HUES48 (cell line): ENCODE data around the gene GSK3B.

Source experiments
- H3K27ac ChIP-seq: one replicate; pipeline ENCODE4 v1.7.0; 2013; ENCODE audit warnings: low read depth, low read length, inconsistent platforms
- H3K27me3 ChIP-seq: 2 replicates; pipeline ENCODE4 v1.6.1; 2013; ENCODE audit warnings: mild to moderate bottlenecking, low read length; ENCODE audit not compliant: control insufficient read depth, insufficient read depth
- H3K36me3 ChIP-seq: 2 replicates; pipeline ENCODE4 v1.6.1; 2013; ENCODE audit warnings: low read length; ENCODE audit not compliant: control insufficient read depth, insufficient read depth
- H3K4me1 ChIP-seq: 2 replicates; pipeline ENCODE4 v1.6.1; 2013; ENCODE audit warnings: mild to moderate bottlenecking, low read length; ENCODE audit not compliant: control insufficient read depth, insufficient read depth
- H3K4me3 ChIP-seq: 2 replicates; pipeline ENCODE4 v1.5.1; 2013; ENCODE audit warnings: mild to moderate bottlenecking, low read depth, low read length
- H3K9ac ChIP-seq: 2 replicates; pipeline ENCODE4 v1.6.1; 2013; ENCODE audit warnings: mild to moderate bottlenecking, low read depth, low read length, moderate library complexity
- H3K9me3 ChIP-seq: 2 replicates; pipeline ENCODE4 v1.6.1; 2013; ENCODE audit warnings: low read length; ENCODE audit not compliant: control insufficient read depth, insufficient read depth

Gene GSK3B

GRCh38 chr3:119934249-119934648 is 160.0 kb downstream of the GSK3B start:
- H3K4me3 ChIP-seq = no peak overlapping the region
- H3K4me1 ChIP-seq = no peaks in the 10 kb centered on the region
- no peaks in the 10 kb centered on the region for H3K9me3 ChIP-seq
- no peak overlapping the region for H3K9ac ChIP-seq
- H3K27me3 ChIP-seq = no peaks in the 10 kb centered on the region
- no peak overlapping the region for H3K27ac ChIP-seq
- no peaks in the 10 kb centered on the region for H3K36me3 ChIP-seq

GRCh38 chr3:119933207-119933606 is 161.0 kb downstream of the GSK3B start:
- Histone ChIP-seq H3K4me1 (no peaks in the 10 kb centered on the region), H3K27me3 (no peaks in the 10 kb centered on the region), H3K36me3 (no peaks in the 10 kb centered on the region), H3K9ac (no peak overlapping the region), H3K4me3 (no peak overlapping the region), H3K27ac (no peak overlapping the region), H3K9me3 (no peaks in the 10 kb centered on the region)

- no peak overlapping the region for H3K27ac ChIP-seq
- H3K4me3 ChIP-seq = no peak overlapping the region
- no peaks in the 10 kb centered on the region for H3K36me3 ChIP-seq
- no peaks in the 10 kb centered on the region for H3K27me3 ChIP-seq
- H3K9ac ChIP-seq = no peak overlapping the region
- H3K4me1 ChIP-seq = no peaks in the 10 kb centered on the region
- no peaks in the 10 kb centered on the region for H3K9me3 ChIP-seq
Measured at GRCh38 chr3:119930286-119930685, 164.0 kb downstream of the GSK3B start.

- no peaks in the 10 kb centered on the region for H3K27me3 ChIP-seq
- no peaks in the 10 kb centered on the region for H3K4me1 ChIP-seq
- H3K36me3 ChIP-seq = no peaks in the 10 kb centered on the region
- H3K9ac ChIP-seq = no peak overlapping the region
- H3K4me3 ChIP-seq = no peak overlapping the region
- H3K9me3 ChIP-seq = no peaks in the 10 kb centered on the region
- H3K27ac ChIP-seq = no peak overlapping the region
Measured at GRCh38 chr3:119927190-119927589, 167.1 kb downstream of the GSK3B start.

- no peak overlapping the region for H3K4me3 ChIP-seq
- H3K27ac ChIP-seq = no peak overlapping the region
- H3K27me3 ChIP-seq = no peaks in the 10 kb centered on the region
- H3K9ac ChIP-seq = no peak overlapping the region
- H3K36me3 ChIP-seq = 0 out of 2 replicates have a peak, but pooled peaks cover 8% of the 10 kb centered on the region
- no peaks in the 10 kb centered on the region for H3K4me1 ChIP-seq
- 0 out of 2 replicates have a peak, but pooled peaks cover 7% of the 10 kb centered on the region for H3K9me3 ChIP-seq
Measured at GRCh38 chr3:119924111-119925094, 169.8 kb downstream of the GSK3B start.

GRCh38 chr3:119918992-119919933 is 175.0 kb downstream of the GSK3B start:
- Histone ChIP-seq H3K27me3 (no peaks in the 10 kb centered on the region), H3K36me3 (peaks cover 18% of the 10 kb centered on the region; the same call in 1 of the 2 replicates), H3K4me3 (no peak overlapping the region), H3K9ac (no peak overlapping the region), H3K27ac (no peak overlapping the region), H3K4me1 (peaks cover 7% of the 10 kb centered on the region; the same call in 1 of the 2 replicates), H3K9me3 (0 out of 2 replicates have a peak, but pooled peaks cover 7% of the 10 kb centered on the region)

- Histone ChIP-seq H3K4me1 (peaks cover 31% of the 10 kb centered on the region), H3K9me3 (no peaks in the 10 kb centered on the region), H3K27ac (peak overlapping the region; percentile 89), H3K36me3 (peaks cover 30% of the 10 kb centered on the region), H3K9ac (peak overlapping the region; percentile 25; the same call in 1 of the 2 replicates), H3K27me3 (no peaks in the 10 kb centered on the region), H3K4me3 (peak overlapping the region; percentile 47)
Measured at GRCh38 chr3:119913021-119913420, 181.2 kb downstream of the GSK3B start.

- H3K4me3 ChIP-seq = no peak overlapping the region; the same call in 1 of the 2 replicates
Measured at GRCh38 chr3:119912220-119912619, 182.0 kb downstream of the GSK3B start.

GRCh38 chr3:119911748-119912147 is 182.5 kb downstream of the GSK3B start:
- no peaks in the 10 kb centered on the region for H3K27me3 ChIP-seq
- H3K36me3 ChIP-seq = peaks cover 30% of the 10 kb centered on the region
- H3K9me3 ChIP-seq = no peaks in the 10 kb centered on the region
- peaks cover 31% of the 10 kb centered on the region for H3K4me1 ChIP-seq
- H3K27ac ChIP-seq = no peak overlapping the region
- H3K4me3 ChIP-seq = no peak overlapping the region
- H3K9ac ChIP-seq = no peak overlapping the region

More at GRCh38 chr3:119912220-119912619, 182.0 kb downstream of the GSK3B start:
- no peaks in the 10 kb centered on the region for H3K27me3 ChIP-seq
- H3K4me1 ChIP-seq = peaks cover 31% of the 10 kb centered on the region
- H3K9ac ChIP-seq = no peak overlapping the region; the same call in 1 of the 2 replicates
- no peaks in the 10 kb centered on the region for H3K9me3 ChIP-seq
- H3K36me3 ChIP-seq = peaks cover 30% of the 10 kb centered on the region
- peak overlapping the region; percentile 89 for H3K27ac ChIP-seq

GRCh38 chr3:119902061-119902460 is 192.2 kb downstream of the GSK3B start:
- no peaks in the 10 kb centered on the region for H3K9me3 ChIP-seq
- no peak overlapping the region for H3K9ac ChIP-seq
- H3K36me3 ChIP-seq = peaks cover 29% of the 10 kb centered on the region
- H3K27me3 ChIP-seq = no peaks in the 10 kb centered on the region
- H3K27ac ChIP-seq = no peak overlapping the region
- H3K4me3 ChIP-seq = no peak overlapping the region
- H3K4me1 ChIP-seq = no peaks in the 10 kb centered on the region
